ENCODE data around the gene ZNF428.
"Not testable (repeated sequence)": the region's sequence is repeated elsewhere in the genome, so short reads cannot be mapped to it uniquely, and the experiment has no call there.

ZNF428 gene

GRCh38 chr19:43591904-43592772, 27.3 kb downstream of the ZNF428 start:
- DNase-seq: no peak

- no peak for DNase-seq
Observed at GRCh38 chr19:43589678-43590077, 29.8 kb downstream of the ZNF428 start.

GRCh38 chr19:43589277-43589676, 30.2 kb downstream of the ZNF428 start:
- DNase-seq: no peak

- not testable (repeated sequence) for DNase-seq
Observed at GRCh38 chr19:43587029-43587428, 32.4 kb downstream of the ZNF428 start.

GRCh38 chr19:43586346-43586745, 33.1 kb downstream of the ZNF428 start:
- no peak for DNase-seq

- DNase-seq: no peak
Observed at GRCh38 chr19:43584484-43584883, 34.9 kb downstream of the ZNF428 start.

- DNase-seq: no peak
Observed at GRCh38 chr19:43582495-43582894, 36.9 kb downstream of the ZNF428 start.

GRCh38 chr19:43581467-43581866, 38.0 kb downstream of the ZNF428 start:
- no peak for DNase-seq

GRCh38 chr19:43578787-43579186, 40.6 kb downstream of the ZNF428 start:
- no peak for DNase-seq

GRCh38 chr19:43575955-43576878, 43.2 kb downstream of the ZNF428 start:
- no peak for DNase-seq

GRCh38 chr19:43575156-43575950, 44.1 kb downstream of the ZNF428 start, which contains the start of the genes PINLYP and XRCC1:
Gene PINLYP, plus strand, starts transcription at chr19:43575801. Its CDS starts 1,391 bp downstream, at chr19:43577192.
Gene XRCC1, minus strand, starts transcription at chr19:43575527. Its CDS starts 69 bp downstream, at chr19:43575458.
- peak; percentile 98 for DNase-seq

- no peak for DNase-seq
Observed at GRCh38 chr19:43574424-43575155, 44.8 kb downstream of the ZNF428 start.

GRCh38 chr19:43572171-43572588, 47.2 kb downstream of the ZNF428 start:
- no peak for DNase-seq

GRCh38 chr19:43570174-43570791, 49.1 kb downstream of the ZNF428 start:
- DNase-seq: no peak

GRCh38 chr19:43569657-43570056, 49.8 kb downstream of the ZNF428 start:
- DNase-seq: no peak

- no peak for DNase-seq
Observed at GRCh38 chr19:43564800-43565199, 54.6 kb downstream of the ZNF428 start.

GRCh38 chr19:43563816-43564457, 55.5 kb downstream of the ZNF428 start:
- no peak for DNase-seq

- no peak for DNase-seq
Observed at GRCh38 chr19:43562698-43563241, 56.7 kb downstream of the ZNF428 start.

- DNase-seq: no peak
Observed at GRCh38 chr19:43562226-43562697, 57.2 kb downstream of the ZNF428 start.

Data from amniotic stem cell (primary cell).